ENCODE data around the gene PRRT1. TPM values are rescaled to one million over a fixed set of nuclear protein-coding genes. Genes with fewer than 3 reads are reported as not detected.
"Not testable (repeated sequence)": the region's sequence is repeated elsewhere in the genome, so short reads cannot be mapped to it uniquely, and the experiment has no call there.

Gene PRRT1
- polyA plus RNA-seq, 5 donors = 0.79 to 2.2 (median 1.1) TPM

- no peak for DNase-seq
Measured at GRCh38 chr6:32188381-32189068, 36.8 kb upstream of the PRRT1 start.

DNA sequence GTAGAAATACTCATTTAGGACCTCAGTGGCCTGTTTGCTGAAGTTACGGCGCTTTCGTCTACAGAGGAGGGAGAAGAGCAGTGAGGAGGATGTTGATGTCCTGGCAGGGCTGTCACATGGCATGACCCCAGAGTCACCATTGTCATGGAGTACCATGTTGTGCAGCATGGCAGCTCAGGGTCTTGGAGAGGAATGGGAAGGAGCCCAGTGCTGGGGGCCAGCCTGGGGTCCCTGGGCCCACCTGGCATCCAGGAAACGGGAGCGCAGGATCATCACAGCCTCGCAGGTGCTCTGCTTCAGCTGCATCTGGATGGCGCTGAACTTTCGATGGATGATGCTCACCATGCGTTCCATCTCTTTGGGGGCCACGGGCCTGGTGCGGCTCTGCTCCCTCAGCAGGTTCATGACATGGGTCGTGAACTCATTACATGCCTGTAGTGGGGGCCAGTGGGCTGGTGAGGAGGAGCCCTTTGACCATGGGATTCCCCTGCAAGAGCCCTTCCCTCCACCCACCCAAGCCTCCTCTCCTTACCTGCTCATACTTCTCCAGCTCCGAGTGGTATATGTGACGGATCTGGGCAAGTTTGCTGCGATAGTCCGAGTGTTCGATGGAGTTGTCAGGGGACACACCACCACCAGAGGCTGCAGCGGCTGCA lies 36.1 kb upstream of the PRRT1 start:
- not testable (repeated sequence) for DNase-seq

DNA sequence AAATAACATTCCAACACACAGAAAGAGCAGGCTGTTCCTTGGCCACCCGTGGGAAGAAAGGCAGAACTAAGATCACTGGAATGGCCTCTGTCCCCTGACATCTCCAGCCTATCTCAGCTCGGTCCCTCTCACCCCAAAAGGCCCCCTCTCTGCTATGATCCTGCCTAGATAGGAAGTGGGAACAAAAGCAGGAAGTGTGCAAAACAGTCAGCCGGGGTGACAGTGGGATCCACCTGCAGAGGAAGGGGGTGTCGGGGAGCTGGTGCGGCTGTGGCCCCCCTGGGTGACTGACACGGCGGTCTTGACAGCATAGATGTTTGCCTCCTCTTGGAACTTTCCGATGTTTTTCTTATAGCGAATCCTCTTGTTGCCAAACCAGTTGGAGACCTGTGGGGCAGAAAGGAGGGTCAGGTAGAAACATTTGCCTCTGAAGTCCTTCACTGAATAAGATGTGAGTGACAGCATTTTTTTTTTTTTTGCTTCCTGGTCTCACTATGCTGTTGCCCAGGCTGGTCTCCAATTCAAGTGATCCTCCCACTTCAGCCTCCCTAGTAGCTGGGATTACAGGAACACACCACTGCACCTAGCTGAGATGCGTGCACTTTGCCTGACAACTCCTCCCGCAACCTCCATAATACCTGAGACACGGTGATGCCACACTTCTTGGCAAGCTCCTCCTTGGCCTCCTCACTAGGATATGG lies 35.4 kb upstream of the PRRT1 start:
- no peak for DNase-seq

- not testable (repeated sequence) for DNase-seq
Measured at GRCh38 chr6:32186151-32186840, 34.6 kb upstream of the PRRT1 start.

DNA sequence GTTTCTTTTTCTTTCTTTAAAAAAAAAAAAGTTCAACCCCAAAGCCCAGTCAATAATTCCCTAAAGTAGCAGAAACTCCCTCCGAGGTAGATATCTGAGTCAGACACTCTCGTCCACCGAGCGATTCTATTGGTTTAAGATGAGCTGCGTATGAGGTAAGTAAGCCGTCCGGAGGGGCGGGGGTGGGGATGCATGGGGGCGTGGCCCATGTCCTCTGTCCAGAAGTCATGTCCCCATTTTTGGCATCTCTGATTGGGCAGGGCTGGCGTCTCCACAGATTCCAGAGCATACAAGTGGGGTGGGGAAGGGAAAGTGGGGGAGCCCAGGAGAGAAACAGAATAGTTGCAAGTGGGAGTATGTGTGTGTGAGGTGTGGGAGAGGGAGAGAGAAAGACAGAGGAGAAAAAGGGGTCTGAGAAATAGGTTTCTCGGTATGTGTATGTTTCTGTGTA lies 34.0 kb upstream of the PRRT1 start:
- DNase-seq = not testable (repeated sequence)

GRCh38 chr6:32184084-32184640 lies 32.4 kb upstream of the PRRT1 start, which contains the start of gene AGER:
Gene AGER (minus strand): TSS chr6:32184253. CDS start chr6:32184222, 31 bp downstream.
- no peak for DNase-seq

GRCh38 chr6:32183483-32184083 lies 31.8 kb upstream of the PRRT1 start:
- no peak for DNase-seq

GRCh38 chr6:32183030-32183429 lies 31.3 kb upstream of the PRRT1 start:
- no peak for DNase-seq

GRCh38 chr6:32182555-32182981 lies 30.8 kb upstream of the PRRT1 start:
- DNase-seq = no peak

GRCh38 chr6:32181915-32182529 lies 30.3 kb upstream of the PRRT1 start:
- no peak for DNase-seq

GRCh38 chr6:32181148-32181702 lies 29.5 kb upstream of the PRRT1 start:
- no peak for DNase-seq

- DNase-seq = no peak
Measured at GRCh38 chr6:32179766-32180405, 28.1 kb upstream of the PRRT1 start.

- no peak for DNase-seq
Measured at GRCh38 chr6:32178547-32179440, 27.1 kb upstream of the PRRT1 start.

GRCh38 chr6:32177788-32178546 lies 26.2 kb upstream of the PRRT1 start, which contains the start of gene RNF5:
Gene RNF5 (plus strand): TSS chr6:32178405. CDS start chr6:32178512, 107 bp downstream.
- peak; percentile 99 to 100 for DNase-seq

DNA sequence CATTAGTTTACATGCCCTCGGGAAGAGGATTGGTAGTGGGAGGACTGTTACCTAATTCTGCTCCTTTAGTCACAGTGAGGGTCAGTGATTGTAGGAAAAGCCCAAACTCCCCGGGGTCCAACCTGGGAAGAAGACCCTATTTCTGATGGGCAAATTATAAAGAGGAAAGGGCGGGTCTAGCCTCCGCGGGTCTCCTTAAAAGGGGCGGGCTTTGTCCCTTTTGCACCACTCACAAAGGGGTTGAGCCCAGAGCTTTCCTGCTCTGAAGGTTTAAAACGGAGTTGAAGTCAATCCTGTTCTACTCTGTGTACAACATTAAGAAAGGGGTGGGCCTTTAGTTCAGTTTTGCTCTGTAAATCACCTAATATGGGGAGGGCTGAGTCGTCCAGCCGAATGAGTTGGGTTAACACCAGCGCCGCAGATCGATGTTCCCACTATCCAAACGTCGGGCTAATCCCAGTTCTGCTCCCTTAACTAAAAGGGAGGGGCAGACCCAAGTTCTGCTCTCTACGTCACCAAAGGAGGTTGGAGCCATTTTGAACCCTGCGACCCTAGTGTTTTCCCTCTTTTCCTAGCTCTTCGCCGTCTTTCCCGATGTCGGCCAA lies 25.5 kb upstream of the PRRT1 start:
- DNase-seq = no peak

DNA sequence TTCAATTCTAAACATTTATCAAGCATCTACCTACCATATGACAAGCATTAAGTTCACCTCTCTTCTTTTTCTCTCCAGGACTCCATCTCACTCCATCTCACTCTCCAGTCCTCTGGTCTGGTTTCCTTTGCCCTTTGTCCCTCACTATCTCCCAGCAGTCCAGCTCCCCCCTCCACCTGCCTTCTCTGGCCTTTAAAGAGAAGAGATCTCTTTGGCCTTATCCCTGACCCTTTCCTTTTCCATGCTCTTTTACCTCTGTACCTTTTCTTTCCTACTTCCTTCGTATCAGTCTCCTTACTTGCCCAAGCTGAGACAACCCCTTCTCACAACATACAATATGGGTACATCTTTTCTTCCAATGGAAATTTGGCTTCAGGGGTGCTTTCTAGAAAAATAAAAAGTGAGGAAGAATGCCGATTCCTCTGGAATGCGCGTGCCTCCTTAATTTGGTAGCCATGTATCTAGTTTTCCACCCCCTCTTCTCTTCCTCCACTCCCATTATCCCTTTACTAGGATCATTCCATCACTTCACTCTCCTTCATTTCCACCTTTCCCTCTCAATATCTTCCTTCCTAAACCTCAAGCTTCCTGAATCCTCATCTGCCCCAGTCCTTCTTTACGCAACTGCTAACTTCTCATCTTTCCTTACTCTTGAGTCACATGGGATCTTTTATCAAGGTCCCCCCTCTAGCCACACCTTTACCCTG lies 24.9 kb upstream of the PRRT1 start:
- DNase-seq = no peak

Data from right lung (tissue), 5 donors.